Measurements from ENCODE around the gene NRCAM. TPM values are rescaled to one million over a fixed set of nuclear protein-coding genes. Genes with fewer than 3 reads are reported as not detected.

Gene NRCAM
- total and polyA plus RNA-seq, 12 donors, result 0.08 to 1.3 (median 0.38) TPM

DNA sequence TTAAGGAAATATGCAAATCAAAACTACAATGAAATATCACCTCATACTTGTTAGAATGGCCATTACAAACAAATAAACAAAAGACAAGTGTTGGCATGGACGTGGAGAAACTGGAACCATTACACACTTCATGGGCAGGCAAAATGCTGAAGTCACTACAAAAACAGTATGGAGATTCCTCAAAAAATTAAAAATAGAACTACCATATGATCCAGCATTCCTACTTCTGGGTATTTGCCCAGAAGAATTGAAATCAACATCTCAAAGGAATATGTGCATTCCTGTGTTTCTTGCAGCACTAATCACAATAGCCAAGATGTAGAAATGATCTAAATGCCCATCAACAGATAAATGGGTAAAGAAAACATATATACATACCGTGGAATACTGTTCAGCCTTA lies 83.6 kb downstream of the NRCAM start:
- TF ChIP-seq, protein P1, sequence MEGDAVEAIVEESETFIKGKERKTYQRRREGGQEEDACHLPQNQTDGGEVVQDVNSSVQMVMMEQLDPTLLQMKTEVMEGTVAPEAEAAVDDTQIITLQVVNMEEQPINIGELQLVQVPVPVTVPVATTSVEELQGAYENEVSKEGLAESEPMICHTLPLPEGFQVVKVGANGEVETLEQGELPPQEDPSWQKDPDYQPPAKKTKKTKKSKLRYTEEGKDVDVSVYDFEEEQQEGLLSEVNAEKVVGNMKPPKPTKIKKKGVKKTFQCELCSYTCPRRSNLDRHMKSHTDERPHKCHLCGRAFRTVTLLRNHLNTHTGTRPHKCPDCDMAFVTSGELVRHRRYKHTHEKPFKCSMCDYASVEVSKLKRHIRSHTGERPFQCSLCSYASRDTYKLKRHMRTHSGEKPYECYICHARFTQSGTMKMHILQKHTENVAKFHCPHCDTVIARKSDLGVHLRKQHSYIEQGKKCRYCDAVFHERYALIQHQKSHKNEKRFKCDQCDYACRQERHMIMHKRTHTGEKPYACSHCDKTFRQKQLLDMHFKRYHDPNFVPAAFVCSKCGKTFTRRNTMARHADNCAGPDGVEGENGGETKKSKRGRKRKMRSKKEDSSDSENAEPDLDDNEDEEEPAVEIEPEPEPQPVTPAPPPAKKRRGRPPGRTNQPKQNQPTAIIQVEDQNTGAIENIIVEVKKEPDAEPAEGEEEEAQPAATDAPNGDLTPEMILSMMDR (IDR thresholded peaks at IDR 0.05), result no peak

DNA sequence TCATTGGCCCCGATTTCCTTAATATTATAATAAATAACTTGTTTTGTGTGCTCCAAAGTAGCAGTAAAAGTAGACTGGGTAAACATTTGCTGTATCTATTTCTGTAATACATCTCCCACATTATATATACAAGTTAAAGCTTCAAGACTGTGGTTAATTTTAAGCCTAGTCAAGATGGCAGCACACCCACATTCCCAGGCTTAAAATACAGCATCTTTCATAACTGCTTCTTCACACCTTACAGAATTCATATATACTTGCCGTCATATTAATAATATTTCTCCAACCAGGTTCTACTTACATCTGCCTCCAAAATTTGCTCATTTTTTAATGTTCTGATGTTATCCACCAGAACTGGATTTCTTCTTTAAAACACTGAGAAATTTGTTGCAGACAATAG lies 85.6 kb downstream of the NRCAM start:
- Histone ChIP-seq H3K27ac (no peak overlapping the region), H3K4me3 (no peak overlapping the region), H3K36me3 (no peaks in the 10 kb centered on the region), H3K9me3 (peaks cover 0 to 9% (median 0%) of the 10 kb centered on the region in 11 donors), H3K4me1 (no peaks in the 10 kb centered on the region), H3K27me3 (peaks cover 0 to 3% (median 0%) of the 10 kb centered on the region in 7 donors)
- DNase-seq, result no peak
- no peak for ATAC-seq
- TF ChIP-seq, protein P1 (IDR thresholded peaks at IDR 0.05), result no peak
- WGBS, 2 donors, result 68 to 75% methylated on average over 2 of the region's 2 CpGs
- intact Hi-C loops (cut with DNase I), result no loop called here

More for the DNA sequence above, 83.6 kb downstream of the NRCAM start:
- DNase-seq (no peak), ATAC-seq (no peak)
- Histone ChIP-seq H3K36me3 (no peaks in the 10 kb centered on the region), H3K4me1 (no peaks in the 10 kb centered on the region), H3K27ac (no peak overlapping the region), H3K9me3 (peaks cover 0 to 9% (median 0%) of the 10 kb centered on the region in 11 donors), H3K27me3 (peaks cover 0 to 12% (median 0%) of the 10 kb centered on the region in 7 donors), H3K4me3 (no peak overlapping the region)
- intact Hi-C loops (cut with DNase I), result no loop called here
- 68 to 76% methylated on average over 2 of the region's 2 CpGs for WGBS, 2 donors

DNA sequence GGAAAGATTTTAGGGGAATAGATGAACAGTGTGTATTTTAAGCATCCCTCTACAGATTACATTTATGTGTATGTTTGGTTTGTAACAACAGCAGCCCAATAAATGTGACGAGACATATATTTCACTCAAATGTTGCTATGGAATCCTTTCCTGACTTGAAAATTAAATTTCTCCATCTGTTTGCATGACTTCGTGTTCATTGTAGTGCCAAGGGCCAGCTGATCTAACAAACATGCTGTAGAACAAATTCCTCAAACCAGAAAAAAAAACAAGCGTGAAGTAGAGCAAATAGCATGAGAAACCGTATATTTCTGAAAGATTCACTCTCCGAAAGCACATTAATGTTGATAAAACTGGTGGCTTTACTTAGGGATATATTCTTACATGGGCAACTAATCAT lies 87.8 kb downstream of the NRCAM start:
- no peaks in the 10 kb centered on the region for H3K36me3 ChIP-seq
- DNase-seq (no peak), ATAC-seq (no peak)
- peaks cover 0 to 3% (median 0%) of the 10 kb centered on the region in 7 donors for H3K27me3 ChIP-seq
- peaks cover 0 to 9% (median 0%) of the 10 kb centered on the region in 11 donors for H3K9me3 ChIP-seq
- no peak overlapping the region for H3K27ac ChIP-seq
- intact Hi-C loops (cut with DNase I), result no loop called here
- no peaks in the 10 kb centered on the region for H3K4me1 ChIP-seq
- TF ChIP-seq, protein P1 (IDR thresholded peaks at IDR 0.05), result no peak
- WGBS, 2 donors, result 79 to 80% methylated on average over 5 of the region's 5 CpGs
- H3K4me3 ChIP-seq, result no peak overlapping the region

DNA sequence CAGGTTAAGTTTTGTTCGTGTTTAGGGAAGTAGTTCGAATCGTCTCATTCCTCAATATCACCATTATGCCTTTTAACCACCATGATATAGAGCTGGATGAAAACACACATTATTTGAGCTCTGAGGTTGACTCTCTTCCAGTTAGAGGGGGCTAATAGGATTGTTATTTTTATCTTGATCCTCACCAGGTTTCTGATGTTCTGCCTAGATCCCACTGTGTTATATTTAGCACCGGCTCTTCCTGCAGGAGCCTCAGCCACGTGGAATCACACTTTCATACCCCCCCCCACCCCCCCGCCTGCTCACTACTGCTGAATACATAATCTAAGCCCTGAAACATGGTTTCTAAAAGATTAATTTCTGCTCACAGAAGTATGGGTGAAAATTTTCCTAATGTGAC lies 88.3 kb downstream of the NRCAM start:
- Histone ChIP-seq H3K4me3 (no peak overlapping the region), H3K27ac (no peak overlapping the region), H3K27me3 (peaks cover 0 to 3% (median 0%) of the 10 kb centered on the region in 7 donors), H3K9me3 (peaks cover 0 to 12% (median 0%) of the 10 kb centered on the region in 11 donors), H3K36me3 (no peaks in the 10 kb centered on the region), H3K4me1 (no peaks in the 10 kb centered on the region)
- TF ChIP-seq, protein P1 (IDR thresholded peaks at IDR 0.05), result no peak
- WGBS, 2 donors, result 45 to 51% methylated on average over 6 of the region's 6 CpGs
- ATAC-seq (no peak), DNase-seq (no peak)
- intact Hi-C loops (cut with DNase I), result no loop called here
